Uterus (tissue), 2 donors: ENCODE measurements around the gene ERO1B.

Experiments
- POLR2A ChIP-seq, 2 donors: fragments of 450-650 bp; IDR thresholded peaks; one replicate each; pipeline ENCODE4 v1.6.1; 2016; ENCODE audit warnings: antibody characterized with exemption in 2 of 2, mild to moderate bottlenecking in 1 of 2, moderate library complexity in 1 of 2
- TF ChIP-seq, protein P1 (sequence below), 4 experiments: fragments of 200-600 bp in 2 of 4; fragments of 450-650 bp in 2 of 4; sonication (generic) in 2 of 4; IDR thresholded peaks; one replicate each; pipeline ENCODE4 v1.5.1; 2016 to 2019; ENCODE audit warnings: antibody characterized with exemption in 4 of 4, mild to moderate bottlenecking in 2 of 4, moderate library complexity in 1 of 4

DNA sequence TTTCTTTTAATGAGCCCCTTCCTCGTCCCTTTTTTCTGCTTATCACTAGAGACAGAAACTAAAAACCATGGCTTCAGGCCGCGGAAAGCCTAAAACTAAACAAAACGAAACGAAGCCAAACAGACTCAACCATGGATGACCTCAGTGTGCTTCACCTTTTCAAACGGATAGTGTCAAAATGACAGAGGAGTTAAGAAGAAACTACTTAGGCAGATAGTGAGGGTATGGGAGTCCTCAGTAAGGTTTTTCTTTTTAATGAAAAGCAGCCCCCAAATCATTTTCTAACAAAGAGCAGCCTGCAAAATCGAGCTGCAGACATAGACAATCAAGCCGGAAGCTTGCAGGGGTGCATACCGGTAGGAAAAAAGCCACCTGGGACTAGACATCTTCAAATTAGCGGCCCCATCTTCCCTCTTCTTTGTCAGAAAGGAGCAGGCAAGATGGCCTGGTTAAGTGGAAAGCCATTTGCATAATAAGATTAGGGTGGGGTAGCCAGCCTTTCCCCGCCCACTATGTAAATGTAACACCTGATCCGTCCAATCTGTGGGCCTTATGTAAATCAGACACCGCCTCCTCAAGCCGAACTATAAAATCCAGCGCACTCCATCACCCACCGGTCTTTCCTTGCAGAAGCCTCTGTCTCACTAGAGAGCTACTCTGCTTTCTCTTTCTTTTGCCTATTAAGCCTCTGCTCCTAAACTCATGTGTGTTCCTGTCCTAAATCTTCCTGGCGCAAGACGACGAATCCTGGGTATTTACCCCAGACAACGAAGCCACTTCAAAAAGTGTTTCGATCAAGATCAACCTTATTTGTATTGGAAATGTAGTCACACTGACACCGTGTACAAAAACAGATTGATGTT lies 6.2 kb upstream of the ERO1B start:
- TF ChIP-seq, protein P1, sequence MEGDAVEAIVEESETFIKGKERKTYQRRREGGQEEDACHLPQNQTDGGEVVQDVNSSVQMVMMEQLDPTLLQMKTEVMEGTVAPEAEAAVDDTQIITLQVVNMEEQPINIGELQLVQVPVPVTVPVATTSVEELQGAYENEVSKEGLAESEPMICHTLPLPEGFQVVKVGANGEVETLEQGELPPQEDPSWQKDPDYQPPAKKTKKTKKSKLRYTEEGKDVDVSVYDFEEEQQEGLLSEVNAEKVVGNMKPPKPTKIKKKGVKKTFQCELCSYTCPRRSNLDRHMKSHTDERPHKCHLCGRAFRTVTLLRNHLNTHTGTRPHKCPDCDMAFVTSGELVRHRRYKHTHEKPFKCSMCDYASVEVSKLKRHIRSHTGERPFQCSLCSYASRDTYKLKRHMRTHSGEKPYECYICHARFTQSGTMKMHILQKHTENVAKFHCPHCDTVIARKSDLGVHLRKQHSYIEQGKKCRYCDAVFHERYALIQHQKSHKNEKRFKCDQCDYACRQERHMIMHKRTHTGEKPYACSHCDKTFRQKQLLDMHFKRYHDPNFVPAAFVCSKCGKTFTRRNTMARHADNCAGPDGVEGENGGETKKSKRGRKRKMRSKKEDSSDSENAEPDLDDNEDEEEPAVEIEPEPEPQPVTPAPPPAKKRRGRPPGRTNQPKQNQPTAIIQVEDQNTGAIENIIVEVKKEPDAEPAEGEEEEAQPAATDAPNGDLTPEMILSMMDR (IDR thresholded peaks at IDR 0.05) = no peak
- peak in 1 of 2 donors; percentile 49 for TF ChIP-seq POLR2A (IDR thresholded peaks at IDR 0.05)
